Measurements from ENCODE around the gene LRP8. TPM values are rescaled to one million over a fixed set of nuclear protein-coding genes. Genes with fewer than 3 reads are reported as not detected.

Gene LRP8
- total and polyA plus RNA-seq, 9 of the 15 experiments (the other 6 are each of a cell fraction or from before 2014, with no cell fraction given): 7.1 to 56.1 (median 31.3) TPM

- ChIA-PET CTCF (ENCODE audit: low intra/inter-chr PET ratio) (no interaction called here), POLR2A (interaction anchor here (0.5 to 1.1 kb wide), 3 partner anchors 8 to 790 kb away, joined by 3 to 4 read pairs (median 4); no protein-coding TSS in a partner anchor)
- 95% methylated on average over 7 of the region's 7 CpGs for WGBS (ENCODE audit: insufficient coverage, low coverage, missing lambda C conversion rate)
- no peak for FAIRE-seq
- H2AFZ ChIP-seq (ENCODE audit: low read depth, low read length): no peak overlapping the region
- H3K36me3 ChIP-seq (ENCODE audit: control insufficient read depth, insufficient read depth, low read length): peaks cover 91% of the 10 kb centered on the region; the same call in 2 of the 3 replicates
- no TSS peak for BruUV-seq (replicated peaks)
- no peak overlapping the region for H3K4me2 ChIP-seq (ENCODE audit: insufficient read depth, low read length)
- TF ChIP-seq ZNF518B (CRISPR knock-in tag; IDR thresholded peaks at IDR 0.05) (no peak), ZBTB7A (IDR thresholded peaks at IDR 0.05; ENCODE audit: borderline replicate concordance, control insufficient read depth, low read depth, low read length) (no peak), MAZ (CRISPR knock-in tag; conservative IDR thresholded peaks at IDR 0.05 in 1 of 2, IDR thresholded peaks at IDR 0.05 in 1 of 2) (no peak), ARID4B (CRISPR knock-in tag; IDR thresholded peaks at IDR 0.05) (no peak)
- no peak for DNase-seq (ENCODE audit: extremely low read depth in 1 of 4, low spot score in 3 of 4)
- no peak overlapping the region for H3K4me3 ChIP-seq
- no peaks in the 10 kb centered on the region for H3K9me1 ChIP-seq (ENCODE audit: control insufficient read depth, insufficient read depth, low read length)
- no peak overlapping the region for H3K27ac ChIP-seq (ENCODE audit: extremely low read depth, low read depth, low read length)
- no peaks in the 10 kb centered on the region for H3K27me3 ChIP-seq (ENCODE audit: control insufficient read depth in 2 of 2, insufficient read depth in 2 of 2, low read length in 2 of 2)
- in situ Hi-C loops (cut with MboI): no loop called here
- intact Hi-C loops (cut with micrococcal nuclease): no loop called here
- ATAC-seq: no peak
- peaks cover 0 to 30% of the 10 kb centered on the region in 2 experiments; a peak in 4 of 5 replicates for H3K4me1 ChIP-seq (replicated peaks in 1 of 2; ENCODE audit: control insufficient read depth in 2 of 2, insufficient read depth in 2 of 2, low read length in 2 of 2)
- H4K20me1 ChIP-seq (replicated peaks; ENCODE audit: control insufficient read depth, insufficient read depth, low read length): peaks cover 26% of the 10 kb centered on the region
- peaks cover 21% of the 10 kb centered on the region; the same call in 2 of the 3 replicates for H3K79me2 ChIP-seq (ENCODE audit: control insufficient read depth, insufficient read depth, low read length)
- H3K9ac ChIP-seq (ENCODE audit: insufficient read depth in 1 of 2, low read depth in 2 of 2, low read length in 2 of 2): peak overlapping the region in 1 of 2 experiments; percentile 79; a peak in 2 of 4 replicates
- no peaks in the 10 kb centered on the region for H3K9me3 ChIP-seq (replicated peaks; ENCODE audit: control insufficient read depth, insufficient read depth, low read depth, low read length)
These were observed 13.3 kb downstream of the LRP8 start for GRCh38 chr1:53314606-53315005.

All from K562 (cell line).